ENCODE data around the gene CNNM2. TPM values are rescaled to one million over a fixed set of nuclear protein-coding genes. Genes with fewer than 3 reads are reported as not detected.
"Not testable (repeated sequence)": the region's sequence is repeated elsewhere in the genome, so short reads cannot be mapped to it uniquely, and the experiment has no call there.

The CNNM2 gene
- total and polyA plus RNA-seq, 2 experiments from 2014 or later, result 1.0 to 5.7 TPM

GRCh38 chr10:103124420-103125096 lies 206.5 kb downstream of the CNNM2 start:
- no peak for DNase-seq
- WGBS, 2 experiments (ENCODE audit: low coverage in 1 of 2, low lambda C conversion rate in 2 of 2, missing lambda C conversion rate in 2 of 2), result 99% methylated on average over 4 of the region's 4 CpGs
- H3K9ac ChIP-seq, result no peak overlapping the region
- TF ChIP-seq EZH2 (IDR thresholded peaks at IDR 0.05; ENCODE audit: insufficient read depth, poor library complexity, severe bottlenecking) (no peak), EZH2phosphoT487 (IDR thresholded peaks at IDR 0.05; ENCODE audit: insufficient read depth, low read depth) (no peak)
- no peaks in the 10 kb centered on the region for H3K9me3 ChIP-seq (ENCODE audit: low read depth)
- no peak overlapping the region for H2AFZ ChIP-seq
- H3K4me3 ChIP-seq, result no peak overlapping the region
- no peak overlapping the region for H3K27ac ChIP-seq
- H3F3A ChIP-seq (ENCODE audit: insufficient read depth), result peaks cover 19% of the 10 kb centered on the region; the same call in 1 of the 2 replicates
- in situ Hi-C loops (cut with MboI), result no loop called here
- peaks cover 64% of the 10 kb centered on the region for H3K79me2 ChIP-seq (ENCODE audit: insufficient read depth)
- peaks cover 24% of the 10 kb centered on the region for H3K4me1 ChIP-seq (ENCODE audit: insufficient read depth)
- no peaks in the 10 kb centered on the region for H3K9me2 ChIP-seq (ENCODE audit: insufficient read depth)
- no peaks in the 10 kb centered on the region for H3K27me3 ChIP-seq (replicated peaks; ENCODE audit: insufficient read depth)
- H3K4me2 ChIP-seq (ENCODE audit: unreplicated experiment), result no peak overlapping the region
- peaks cover 16% of the 10 kb centered on the region; the same call in 1 of the 2 replicates for H3K36me3 ChIP-seq (ENCODE audit: low read depth)
- no peaks in the 10 kb centered on the region; the same call in 1 of the 2 replicates for H4K20me1 ChIP-seq (ENCODE audit: insufficient read depth)

GRCh38 chr10:103125323-103126267 lies 207.5 kb downstream of the CNNM2 start:
- Histone ChIP-seq H3K9me3 (ENCODE audit: low read depth) (no peaks in the 10 kb centered on the region), H4K20me1 (ENCODE audit: insufficient read depth) (no peaks in the 10 kb centered on the region; the same call in 1 of the 2 replicates), H3K36me3 (ENCODE audit: low read depth) (peaks cover 16% of the 10 kb centered on the region; the same call in 1 of the 2 replicates), H2AFZ (no peak overlapping the region), H3K4me2 (ENCODE audit: unreplicated experiment) (no peak overlapping the region), H3K79me2 (ENCODE audit: insufficient read depth) (peaks cover 54% of the 10 kb centered on the region), H3K4me1 (ENCODE audit: insufficient read depth) (peaks cover 16% of the 10 kb centered on the region), H3K27ac (no peak overlapping the region), H3K9ac (no peak overlapping the region), H3K9me2 (ENCODE audit: insufficient read depth) (no peaks in the 10 kb centered on the region), H3K4me3 (no peak overlapping the region), H3F3A (ENCODE audit: insufficient read depth) (peaks cover 16% of the 10 kb centered on the region; the same call in 1 of the 2 replicates), H3K27me3 (replicated peaks; ENCODE audit: insufficient read depth) (no peaks in the 10 kb centered on the region)
- 76 to 78% methylated on average over 9 of the region's 9 CpGs for WGBS, 2 experiments (ENCODE audit: low coverage in 1 of 2, low lambda C conversion rate in 2 of 2, missing lambda C conversion rate in 2 of 2)
- in situ Hi-C loops (cut with MboI), result no loop called here
- DNase-seq, result no peak
- TF ChIP-seq EZH2phosphoT487 (IDR thresholded peaks at IDR 0.05; ENCODE audit: insufficient read depth, low read depth) (no peak), EZH2 (IDR thresholded peaks at IDR 0.05; ENCODE audit: insufficient read depth, poor library complexity, severe bottlenecking) (no peak)

GRCh38 chr10:103127241-103127640 lies 209.1 kb downstream of the CNNM2 start:
- H3K36me3 ChIP-seq (ENCODE audit: low read depth), result peaks cover 16% of the 10 kb centered on the region; the same call in 1 of the 2 replicates
- no peaks in the 10 kb centered on the region for H3K9me3 ChIP-seq (ENCODE audit: low read depth)
- no peak for DNase-seq
- H3K79me2 ChIP-seq (ENCODE audit: insufficient read depth), result peaks cover 48% of the 10 kb centered on the region
- H3K4me3 ChIP-seq, result no peak overlapping the region
- no peaks in the 10 kb centered on the region for H3K9me2 ChIP-seq (ENCODE audit: insufficient read depth)
- peaks cover 9% of the 10 kb centered on the region; the same call in 1 of the 2 replicates for H3F3A ChIP-seq (ENCODE audit: insufficient read depth)
- H3K27ac ChIP-seq, result no peak overlapping the region
- no peaks in the 10 kb centered on the region for H3K27me3 ChIP-seq (replicated peaks; ENCODE audit: insufficient read depth)
- no peak for TF ChIP-seq EZH2phosphoT487 (IDR thresholded peaks at IDR 0.05; ENCODE audit: insufficient read depth, low read depth)
- TF ChIP-seq EZH2 (IDR thresholded peaks at IDR 0.05; ENCODE audit: insufficient read depth, poor library complexity, severe bottlenecking), result no peak
- H4K20me1 ChIP-seq (ENCODE audit: insufficient read depth), result no peaks in the 10 kb centered on the region; the same call in 1 of the 2 replicates
- no peak overlapping the region for H2AFZ ChIP-seq
- WGBS, 2 experiments (ENCODE audit: low coverage in 1 of 2, low lambda C conversion rate in 2 of 2, missing lambda C conversion rate in 2 of 2), result 77 to 86% methylated on average over 1 of the region's 1 CpG
- no peak overlapping the region for H3K9ac ChIP-seq
- no peak overlapping the region for H3K4me2 ChIP-seq (ENCODE audit: unreplicated experiment)
- no peaks in the 10 kb centered on the region; the same call in 1 of the 2 replicates for H3K4me1 ChIP-seq (ENCODE audit: insufficient read depth)
- in situ Hi-C loops (cut with MboI), result no loop called here

GRCh38 chr10:103130180-103130579 lies 212.1 kb downstream of the CNNM2 start:
- H3K4me2 ChIP-seq (ENCODE audit: unreplicated experiment); H3K4me1 ChIP-seq (ENCODE audit: insufficient read depth); in situ Hi-C loops (cut with MboI); H3K9me2 ChIP-seq (ENCODE audit: insufficient read depth); H3K27ac ChIP-seq; H3K9me3 ChIP-seq (ENCODE audit: low read depth); H3K9ac ChIP-seq; H4K20me1 ChIP-seq (ENCODE audit: insufficient read depth); H3K27me3 ChIP-seq (replicated peaks; ENCODE audit: insufficient read depth); H3K4me3 ChIP-seq; H2AFZ ChIP-seq; H3F3A ChIP-seq (ENCODE audit: insufficient read depth); DNase-seq: not testable (repeated sequence)
- H3K36me3 ChIP-seq (ENCODE audit: low read depth), result peaks cover 15% of the 10 kb centered on the region; the same call in 1 of the 2 replicates
- WGBS, 2 experiments (ENCODE audit: low coverage in 1 of 2, low lambda C conversion rate in 2 of 2, missing lambda C conversion rate in 2 of 2), result 84 to 88% methylated on average over 4 to 5 of the region's 5 CpGs
- peaks cover 23% of the 10 kb centered on the region for H3K79me2 ChIP-seq (ENCODE audit: insufficient read depth)
